ENCODE results near the gene HEATR5A.
"Not testable (repeated sequence)": the region's sequence is repeated elsewhere in the genome, so short reads cannot be mapped to it uniquely, and the experiment has no call there.

Gene HEATR5A

GRCh38 chr14:31387091-31387490 is 33.3 kb downstream of the HEATR5A start:
- DNase-seq = no peak

DNA sequence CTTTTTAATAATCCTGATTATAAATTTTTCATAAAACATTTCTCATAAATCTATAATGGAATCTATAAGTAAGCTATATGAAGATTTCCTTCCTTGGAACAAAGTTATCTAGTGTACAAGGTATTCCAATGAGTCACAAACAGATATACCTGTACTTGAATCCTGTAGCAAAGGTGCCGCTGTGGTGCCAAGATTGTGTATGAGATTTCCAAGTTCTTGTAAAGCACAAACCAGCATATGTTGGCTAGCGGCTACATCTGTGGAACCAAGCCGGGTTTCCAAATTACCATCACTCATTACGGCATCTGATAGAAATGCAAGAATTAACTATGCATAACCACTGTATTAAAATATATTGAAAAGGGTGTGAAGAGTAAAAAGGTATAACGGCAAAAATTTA is 34.1 kb downstream of the HEATR5A start:
- no peak for DNase-seq

GRCh38 chr14:31382221-31382620 is 38.1 kb downstream of the HEATR5A start:
- DNase-seq = no peak

- DNase-seq = no peak
Observed at GRCh38 chr14:31380106-31380505, 40.2 kb downstream of the HEATR5A start.

DNA sequence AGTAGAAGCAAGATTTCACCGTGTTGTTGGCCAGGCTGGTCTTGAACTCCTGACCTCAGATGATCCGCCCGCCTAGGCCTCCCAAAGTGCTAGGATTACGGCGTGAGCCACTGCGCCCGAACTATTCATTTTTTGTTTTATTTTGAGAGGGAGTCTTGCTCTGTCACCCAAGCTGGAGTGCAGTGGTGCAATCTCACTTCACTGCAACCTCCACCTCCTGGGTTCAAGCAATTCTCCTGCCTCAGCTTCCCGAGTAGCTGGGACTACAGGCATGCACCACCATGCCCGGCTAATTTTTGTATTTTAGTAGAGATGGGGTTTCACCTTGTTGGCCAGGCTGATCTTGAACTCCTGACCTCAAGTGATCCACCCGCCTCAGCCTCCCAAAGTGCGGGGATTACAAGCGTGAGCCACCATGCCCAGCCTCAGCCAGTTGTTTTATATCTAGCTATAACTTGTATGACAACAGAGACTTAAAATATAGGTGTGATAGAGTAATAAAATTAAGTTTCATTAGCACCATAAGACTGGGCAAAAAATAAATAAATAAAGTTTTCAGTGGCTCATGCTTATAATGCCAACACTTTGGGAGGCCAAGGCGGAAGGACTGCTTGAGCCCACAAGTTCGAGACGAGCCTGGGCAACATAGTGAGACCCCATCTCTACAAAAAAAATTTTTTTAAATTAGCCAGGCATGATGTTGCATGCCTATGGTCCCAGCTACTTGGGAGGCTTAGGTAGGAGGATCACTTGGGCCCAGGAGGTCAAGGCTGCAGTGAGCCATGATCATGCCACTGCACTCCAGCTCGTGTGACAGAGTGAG is 41.0 kb downstream of the HEATR5A start:
- DNase-seq = not testable (repeated sequence)

DNA sequence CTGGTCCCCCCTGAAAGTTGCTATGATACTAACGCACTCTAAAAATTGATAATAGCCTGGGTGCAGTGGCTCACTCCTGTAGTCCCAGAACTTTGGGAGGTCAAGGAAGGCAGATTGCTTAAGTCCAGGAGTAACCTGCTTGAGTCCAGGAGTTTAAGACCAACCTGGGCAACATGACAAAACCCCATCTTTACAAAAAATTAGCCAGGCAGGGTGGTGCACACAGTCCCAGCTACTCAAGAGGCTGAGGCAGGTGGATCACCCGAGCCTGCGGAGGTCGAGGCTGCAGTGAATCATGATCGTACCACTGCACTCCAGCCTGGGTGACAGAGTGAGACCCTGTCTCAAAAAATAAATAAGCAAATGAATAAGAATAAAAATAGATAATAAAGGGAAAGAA is 42.9 kb downstream of the HEATR5A start:
- DNase-seq = no peak

GRCh38 chr14:31371646-31372045 is 48.7 kb downstream of the HEATR5A start:
- no peak for DNase-seq

- DNase-seq = no peak
Observed at GRCh38 chr14:31363331-31364073, 56.8 kb downstream of the HEATR5A start.

DNA sequence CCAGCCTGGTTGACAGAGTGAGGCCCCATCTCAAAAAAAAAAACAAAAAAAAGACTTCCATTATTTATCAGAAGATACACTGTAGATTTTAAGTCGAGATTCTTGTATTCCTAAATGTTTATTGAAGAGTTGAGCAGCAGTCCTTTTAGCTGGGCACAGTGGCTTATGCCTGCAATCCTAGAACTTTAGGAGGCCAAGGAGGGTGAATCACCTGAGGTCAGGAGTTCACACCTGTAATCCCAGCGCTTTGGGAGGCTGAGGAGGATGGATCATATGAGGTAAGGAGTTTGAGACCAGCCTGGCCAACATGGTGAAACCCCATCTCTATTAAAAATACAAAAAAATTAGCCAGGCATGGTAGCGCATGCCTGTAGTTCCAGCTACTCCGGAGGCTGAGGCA is 57.6 kb downstream of the HEATR5A start:
- DNase-seq = no peak

GRCh38 chr14:31361761-31362160 is 58.6 kb downstream of the HEATR5A start:
- DNase-seq = not testable (repeated sequence)

DNA sequence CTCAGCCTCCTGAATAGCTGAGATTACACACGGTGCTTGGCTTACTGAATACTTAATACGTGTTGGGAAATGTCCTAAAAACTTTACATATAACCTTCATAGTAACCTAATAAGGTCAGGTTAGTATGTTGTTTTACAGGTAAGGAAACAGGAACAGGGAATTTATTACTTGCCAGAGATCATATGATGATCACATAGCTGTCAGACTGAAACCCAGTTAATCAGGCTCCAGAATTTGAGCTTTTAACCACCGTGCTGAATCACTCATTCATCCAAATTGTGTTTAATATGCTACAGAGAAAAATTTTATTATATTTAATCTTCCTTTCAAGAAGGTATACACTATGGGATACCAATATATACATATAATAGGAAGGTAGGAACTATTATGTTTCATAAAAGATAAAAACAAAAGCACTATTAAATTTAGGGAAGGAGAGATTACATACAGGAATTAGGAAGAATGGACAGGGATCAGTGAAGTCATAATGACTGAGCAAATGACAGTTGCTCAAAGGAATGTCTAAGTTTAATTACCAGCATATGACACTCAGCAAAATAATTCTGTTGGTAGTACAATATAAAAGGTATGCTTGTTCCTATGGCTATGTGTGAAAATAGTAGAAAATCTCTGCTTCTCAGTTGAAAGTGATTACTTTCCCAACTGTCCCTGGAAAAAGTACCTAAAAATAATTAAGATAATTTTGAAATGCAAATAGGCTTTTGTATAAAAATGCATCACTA is 59.3 kb downstream of the HEATR5A start:
- no peak for DNase-seq

DNA sequence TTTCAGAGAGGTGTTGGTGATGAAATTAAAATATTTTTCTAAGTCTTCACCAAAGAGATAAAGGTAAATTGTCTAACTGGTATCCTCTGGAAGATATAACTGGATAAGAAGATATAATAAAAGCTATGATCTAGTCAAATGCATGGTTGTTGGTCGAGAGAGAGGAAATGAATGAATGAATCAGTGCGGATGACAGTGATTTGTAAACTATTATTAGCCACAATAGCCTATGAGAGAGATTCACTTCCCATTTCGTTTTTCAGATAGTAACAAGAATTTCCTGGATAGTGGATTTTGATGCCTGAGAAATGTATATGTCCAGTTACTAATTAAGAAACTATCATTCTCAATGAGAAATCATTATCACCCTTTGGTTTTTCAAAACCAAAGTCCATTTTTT is 63.1 kb downstream of the HEATR5A start:
- DNase-seq = no peak

DNA sequence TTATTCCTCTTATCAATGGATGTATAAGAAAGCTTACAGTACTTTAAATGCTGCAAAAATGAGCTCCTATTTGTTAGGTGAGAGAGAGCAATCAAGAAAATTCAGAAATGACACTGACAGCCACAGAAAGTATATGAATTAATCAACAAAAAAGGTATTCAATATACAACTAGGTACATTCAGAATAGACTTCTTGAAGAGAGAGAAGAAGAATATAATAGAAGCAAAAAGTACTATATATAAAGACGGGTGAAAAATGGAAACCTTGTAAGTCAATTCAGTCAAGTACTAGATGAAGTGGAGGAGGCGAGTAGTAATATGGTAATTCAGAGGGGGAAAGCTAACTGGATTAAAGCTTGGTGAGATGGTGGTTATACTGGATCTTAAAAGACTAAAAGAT is 74.3 kb downstream of the HEATR5A start:
- no peak for DNase-seq

GRCh38 chr14:31341280-31341679 is 79.1 kb downstream of the HEATR5A start:
- no peak for DNase-seq

- DNase-seq = no peak
Observed at GRCh38 chr14:31340297-31341063, 79.9 kb downstream of the HEATR5A start.

DNA sequence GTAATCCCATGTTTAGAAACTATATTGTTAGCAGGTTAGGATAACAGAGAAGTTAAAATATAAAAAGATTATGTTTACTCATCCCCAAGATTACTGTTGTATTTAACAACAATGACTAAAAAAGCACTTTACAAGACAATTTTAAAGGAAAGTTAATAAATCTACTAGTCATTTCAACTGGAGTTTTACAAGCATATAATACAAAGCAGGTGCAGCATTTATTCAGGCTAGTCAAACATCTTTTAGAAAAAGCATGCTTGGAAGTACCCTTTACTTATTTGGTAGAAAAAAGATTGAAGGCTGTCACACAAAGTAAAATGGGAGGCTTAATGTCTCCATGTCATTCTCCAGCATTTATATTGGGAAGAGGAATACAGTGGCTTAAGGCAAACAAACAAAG is 80.6 kb downstream of the HEATR5A start:
- DNase-seq = no peak

DNA sequence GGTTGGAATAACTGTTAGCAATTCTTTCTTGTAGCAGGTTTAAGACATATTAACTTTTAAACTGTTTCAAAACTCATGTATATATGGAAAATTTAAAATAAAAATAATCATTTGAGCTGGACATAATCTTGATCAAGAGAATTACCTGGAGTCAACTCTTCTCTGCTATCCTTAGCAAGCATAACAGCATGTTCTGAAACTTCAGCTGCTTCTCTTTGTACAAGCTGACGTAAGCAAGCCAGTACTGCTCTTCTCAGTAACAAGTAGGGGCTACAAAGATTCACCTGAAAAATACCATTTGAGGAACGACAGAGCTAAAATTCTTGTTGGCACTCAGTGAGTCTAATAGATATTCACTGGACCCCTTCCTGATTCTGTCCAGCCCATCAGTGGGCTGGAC is 83.0 kb downstream of the HEATR5A start:
- DNase-seq = no peak

- DNase-seq = no peak
Observed at GRCh38 chr14:31336646-31337045, 83.7 kb downstream of the HEATR5A start.

- not testable (repeated sequence) for DNase-seq
Observed at GRCh38 chr14:31331395-31331794, 89.0 kb downstream of the HEATR5A start.

- DNase-seq = not testable (repeated sequence)
Observed at GRCh38 chr14:31329876-31330521, 90.4 kb downstream of the HEATR5A start.

DNA sequence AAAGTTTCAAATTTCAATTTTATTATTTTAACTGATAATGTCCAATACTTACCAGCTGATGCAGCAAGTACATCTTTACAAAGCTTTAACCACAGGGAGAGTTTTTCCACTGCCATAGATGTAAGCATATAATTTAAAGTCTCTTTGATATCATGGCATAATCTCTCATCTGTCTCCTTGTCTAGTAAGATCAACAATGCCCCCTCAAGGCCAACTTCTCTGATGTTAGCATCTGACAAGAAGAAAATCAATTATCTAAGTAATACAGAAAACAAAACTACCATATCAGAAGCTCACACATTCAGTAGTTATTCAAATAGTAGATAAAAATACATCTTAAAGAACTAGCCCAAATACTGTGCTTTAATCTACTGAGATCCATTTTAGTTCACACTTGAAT is 94.2 kb downstream of the HEATR5A start:
- DNase-seq = no peak

GRCh38 chr14:31323419-31323818 is 96.9 kb downstream of the HEATR5A start:
- DNase-seq = no peak

All from left hindlimb (tissue), 1 donor.